ENCODE results near the gene KCNJ10. TPM values are rescaled to one million over a fixed set of nuclear protein-coding genes. Genes with fewer than 3 reads are reported as not detected.

KCNJ10 gene
- total RNA-seq, 1 experiment from 2014 or later: not detected

DNA sequence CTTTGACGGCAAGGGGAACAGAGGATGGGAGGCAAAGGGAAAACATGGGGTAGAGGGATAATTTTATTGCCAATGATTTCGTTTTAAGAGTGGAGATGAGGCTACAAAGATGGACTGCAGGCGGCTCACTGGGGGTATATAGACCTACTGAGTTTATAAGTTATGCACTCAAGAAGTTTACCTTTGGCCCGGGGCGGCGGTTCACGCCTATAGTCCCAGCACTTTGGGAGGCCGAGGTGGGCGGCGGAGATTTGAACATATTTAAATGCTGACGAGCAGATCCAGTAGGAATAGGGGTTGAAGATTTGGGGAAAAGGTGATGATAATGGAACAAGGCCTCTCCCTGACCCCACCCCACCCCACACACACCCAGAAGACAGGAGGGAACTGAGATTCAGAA lies 107.8 kb downstream of the KCNJ10 start:
- no peak for DNase-seq (ENCODE audit: low read depth)
- in situ Hi-C loops (cut with HindIII; ENCODE audit: low pct_unique_long_range_greater_than_20kb, low sequenced_read_pairs): no loop called here

DNA sequence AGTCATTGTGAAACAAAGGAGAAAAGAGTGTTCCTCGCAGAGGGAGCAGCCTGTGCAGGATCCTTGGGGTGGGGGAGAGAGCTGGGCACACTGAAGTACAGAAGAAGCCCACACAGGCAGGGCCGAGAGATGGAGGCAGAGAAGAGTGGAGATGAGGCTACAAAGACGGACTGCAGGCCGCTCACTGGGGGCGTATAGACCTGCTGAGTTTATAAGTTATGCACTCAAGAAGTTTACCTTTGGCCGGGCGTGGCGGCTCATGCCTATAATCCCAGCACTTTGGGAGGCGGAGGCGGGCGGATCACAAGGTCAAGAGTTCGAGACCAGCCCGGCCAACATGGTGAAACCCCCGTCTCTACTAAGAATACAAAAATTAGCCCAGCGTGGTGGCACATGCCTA lies 108.3 kb downstream of the KCNJ10 start:
- no peak for DNase-seq (ENCODE audit: low read depth)
- in situ Hi-C loops (cut with HindIII; ENCODE audit: low pct_unique_long_range_greater_than_20kb, low sequenced_read_pairs): no loop called here

DNA sequence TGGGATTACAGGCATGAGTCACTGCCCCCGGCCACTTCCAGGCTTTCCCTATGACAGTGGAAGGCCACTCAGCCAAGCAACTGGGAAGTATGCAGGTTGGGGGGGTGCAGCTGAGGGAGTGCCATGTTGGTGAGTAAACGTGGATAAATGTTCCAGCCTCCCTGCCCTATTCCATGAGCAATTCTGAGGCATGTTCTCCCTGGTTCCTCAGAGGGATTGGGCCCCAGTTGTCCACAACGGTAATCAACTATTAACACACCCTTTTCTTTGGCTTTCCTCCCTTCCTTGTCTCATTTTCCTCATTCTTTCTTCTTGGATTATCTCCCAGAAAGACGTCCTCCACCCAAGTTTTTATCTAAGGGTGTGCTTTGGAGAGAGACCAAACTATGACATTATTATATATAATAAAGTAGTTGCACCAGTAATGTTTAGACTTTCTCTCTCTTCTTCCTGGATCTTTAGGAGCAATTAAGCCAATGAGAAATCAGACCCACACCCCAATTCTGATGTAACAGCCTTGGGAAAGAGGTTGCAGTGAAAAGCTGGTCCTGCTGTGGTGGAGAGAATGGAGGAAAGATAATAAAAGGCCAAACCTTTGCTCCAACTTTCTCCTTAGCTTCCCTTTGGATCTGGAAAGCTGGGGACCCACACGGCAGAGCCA lies 109.1 kb downstream of the KCNJ10 start:
- DNase-seq (ENCODE audit: low read depth): no peak
- in situ Hi-C loops (cut with HindIII; ENCODE audit: low pct_unique_long_range_greater_than_20kb, low sequenced_read_pairs): no loop called here

DNA sequence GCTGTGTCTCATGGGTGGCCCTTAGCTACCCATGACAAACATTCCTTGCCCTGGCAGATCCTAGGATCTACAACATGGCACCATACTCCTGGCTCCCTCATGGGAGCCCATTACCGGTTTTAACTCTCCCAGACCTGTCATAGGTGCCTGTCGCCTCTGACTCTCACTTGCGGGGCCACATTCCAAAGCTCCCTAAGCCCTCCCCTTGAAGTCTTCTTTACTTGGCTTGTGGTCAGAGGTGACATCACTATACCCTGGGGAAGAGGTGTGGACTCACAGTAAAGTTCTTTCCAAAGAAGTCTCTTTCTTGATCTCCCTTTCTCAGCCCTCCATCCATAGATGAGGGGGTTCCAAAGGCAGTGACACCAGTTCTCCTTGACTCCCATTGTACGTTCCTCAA lies 110.5 kb downstream of the KCNJ10 start:
- no peak for DNase-seq (ENCODE audit: low read depth)
- in situ Hi-C loops (cut with HindIII; ENCODE audit: low pct_unique_long_range_greater_than_20kb, low sequenced_read_pairs): no loop called here

DNA sequence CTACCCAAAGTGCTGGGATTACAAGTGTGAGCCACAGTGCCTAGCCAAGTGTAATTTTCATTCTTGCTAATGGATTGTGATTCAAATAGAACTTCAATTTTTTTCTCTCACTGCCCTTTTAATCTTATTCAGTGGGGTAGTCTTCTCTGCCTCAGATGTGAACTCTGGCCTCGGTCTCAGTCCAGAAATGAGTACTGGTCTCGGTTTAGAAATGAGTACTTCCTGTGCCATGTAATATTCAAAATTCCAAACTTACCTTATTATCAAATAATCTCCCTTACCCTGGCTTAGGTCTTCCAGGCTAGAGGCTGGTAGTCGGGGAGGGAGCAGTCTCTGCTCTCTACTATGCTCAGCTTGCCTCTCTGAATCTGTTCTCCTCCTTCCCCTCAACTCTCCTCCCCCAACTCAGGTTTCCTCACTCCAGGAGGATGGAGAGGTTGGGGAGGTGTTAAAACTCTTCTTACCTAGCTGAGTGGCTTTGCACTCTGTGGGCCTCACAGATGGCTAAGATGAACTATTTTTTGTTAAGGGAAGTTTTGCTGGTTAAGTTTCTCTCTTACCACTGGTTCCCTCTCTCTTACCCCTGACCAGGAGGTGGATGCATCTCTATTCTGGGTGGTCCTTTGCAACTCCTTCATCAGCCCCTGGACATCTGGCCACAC lies 111.1 kb downstream of the KCNJ10 start:
- DNase-seq (ENCODE audit: low read depth): no peak
- in situ Hi-C loops (cut with HindIII; ENCODE audit: low pct_unique_long_range_greater_than_20kb, low sequenced_read_pairs): no loop called here

DNA sequence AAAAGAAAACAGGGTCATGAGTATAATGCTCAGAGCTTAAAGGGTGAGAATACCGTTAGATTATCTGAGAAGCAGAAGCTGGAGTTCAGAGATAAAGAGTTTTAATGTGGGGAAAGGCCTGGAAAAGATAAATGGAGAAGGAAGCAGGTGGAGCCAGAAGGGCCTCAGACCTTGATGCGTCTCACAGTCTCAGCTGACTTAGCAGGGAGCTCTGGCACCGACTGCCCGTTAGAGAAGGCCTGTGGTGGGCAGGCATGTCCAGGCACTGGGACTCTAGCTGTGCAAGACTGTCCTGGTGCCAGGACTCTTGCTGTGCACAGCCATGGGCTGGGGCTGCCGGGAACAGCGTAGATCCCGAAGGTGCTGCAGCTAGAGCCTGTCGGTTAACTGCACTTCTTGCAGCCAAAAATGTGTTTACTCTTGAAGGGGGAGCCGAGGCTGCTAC lies 112.1 kb downstream of the KCNJ10 start:
- no peak for DNase-seq (ENCODE audit: low read depth)
- in situ Hi-C loops (cut with HindIII; ENCODE audit: low pct_unique_long_range_greater_than_20kb, low sequenced_read_pairs): no loop called here

DNA sequence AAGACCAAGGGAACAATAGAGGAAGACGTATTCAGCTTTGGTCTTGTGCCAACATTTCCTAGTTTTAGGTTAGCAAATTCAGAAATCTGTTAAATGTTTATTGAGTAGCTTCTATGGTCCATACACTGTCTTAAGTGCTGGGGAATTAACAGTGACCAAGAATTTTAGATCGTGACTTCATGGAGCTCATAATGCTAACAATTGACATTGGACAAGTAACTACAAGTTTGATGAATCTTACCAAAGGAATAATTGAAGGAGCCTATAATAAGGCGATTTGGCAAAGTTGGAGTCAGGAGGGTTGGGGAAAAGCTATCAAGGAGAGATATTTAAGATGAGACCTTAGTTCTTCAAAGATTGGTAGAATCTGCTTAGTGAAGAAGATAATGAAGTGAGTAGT lies 114.5 kb downstream of the KCNJ10 start:
- DNase-seq (ENCODE audit: low read depth): no peak
- in situ Hi-C loops (cut with HindIII; ENCODE audit: low pct_unique_long_range_greater_than_20kb, low sequenced_read_pairs): no loop called here

DNA sequence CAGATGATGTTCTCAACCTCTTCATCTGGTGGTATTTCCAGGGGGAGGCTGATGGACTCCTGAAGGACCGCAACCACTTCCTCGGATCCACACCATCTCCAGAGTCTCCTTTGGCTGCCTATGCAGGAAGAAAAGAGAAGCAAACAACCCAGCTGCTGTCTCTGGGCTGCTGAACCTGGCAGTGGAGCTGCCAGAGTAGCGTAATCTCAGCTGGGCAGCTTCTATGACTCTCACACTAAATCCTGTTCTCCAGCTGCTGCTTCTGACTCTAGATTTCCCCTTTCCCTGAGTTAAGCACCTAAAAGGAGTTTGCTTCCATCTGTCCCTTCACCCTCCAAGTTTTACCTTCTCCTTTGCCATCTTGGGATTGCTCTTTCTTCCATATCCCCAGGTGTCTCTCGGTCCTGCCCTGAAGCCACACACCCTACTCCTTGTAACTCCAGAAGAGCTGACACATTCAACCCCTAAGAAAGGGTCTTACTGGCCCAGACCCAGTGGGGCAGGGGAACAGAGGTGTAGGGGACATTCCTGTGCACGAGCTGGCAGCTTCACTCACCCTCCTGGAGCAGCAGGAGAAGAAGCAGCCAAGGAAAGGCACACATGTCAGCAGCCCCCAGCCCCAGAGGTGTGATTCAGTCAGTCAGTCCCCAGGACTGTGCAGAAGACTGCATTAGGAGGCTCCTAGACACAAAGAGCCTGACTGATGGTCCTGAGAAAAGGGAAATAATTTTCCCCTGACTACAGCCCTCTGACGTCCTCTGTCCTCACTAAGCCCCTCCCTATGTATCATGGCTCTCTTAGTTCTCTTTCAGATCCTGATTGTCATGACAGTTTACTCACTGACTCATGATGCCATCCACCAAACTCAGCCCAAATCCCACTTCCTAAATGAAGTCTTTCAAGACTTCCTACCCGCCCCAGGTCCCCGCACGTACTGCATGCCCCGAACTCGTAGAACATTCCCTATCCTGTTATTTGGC lies 116.1 kb downstream of the KCNJ10 start, which contains the start of gene SLAMF9:
SLAMF9 (minus strand) TSS at position 702 of the 980 bp plus-strand sequence; CDS start at position 602, 100 bp downstream.
- no peak for DNase-seq (ENCODE audit: low read depth)
- in situ Hi-C loops (cut with HindIII; ENCODE audit: low pct_unique_long_range_greater_than_20kb, low sequenced_read_pairs): no loop called here

DNA sequence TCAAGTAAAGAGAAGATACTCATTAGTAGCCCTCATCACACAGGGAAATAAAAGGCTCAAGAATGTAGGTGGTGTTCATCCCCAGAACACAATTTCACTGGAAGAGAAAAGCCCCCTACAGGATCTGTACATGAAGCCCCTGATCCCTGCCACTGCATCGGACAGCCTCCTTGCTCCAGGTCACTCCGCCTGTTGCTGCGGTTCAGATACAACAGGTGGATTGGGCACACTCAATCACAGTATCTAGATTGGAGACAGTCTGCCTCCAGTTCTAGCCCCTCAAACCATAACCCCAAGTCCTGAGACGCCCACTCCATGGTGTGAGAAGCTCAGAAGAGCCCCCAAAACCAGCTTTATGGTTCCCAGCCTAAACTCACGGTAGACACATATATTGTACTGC lies 117.0 kb downstream of the KCNJ10 start:
- in situ Hi-C loops (cut with HindIII; ENCODE audit: low pct_unique_long_range_greater_than_20kb, low sequenced_read_pairs): no loop called here
- DNase-seq (ENCODE audit: low read depth): no peak

DNA sequence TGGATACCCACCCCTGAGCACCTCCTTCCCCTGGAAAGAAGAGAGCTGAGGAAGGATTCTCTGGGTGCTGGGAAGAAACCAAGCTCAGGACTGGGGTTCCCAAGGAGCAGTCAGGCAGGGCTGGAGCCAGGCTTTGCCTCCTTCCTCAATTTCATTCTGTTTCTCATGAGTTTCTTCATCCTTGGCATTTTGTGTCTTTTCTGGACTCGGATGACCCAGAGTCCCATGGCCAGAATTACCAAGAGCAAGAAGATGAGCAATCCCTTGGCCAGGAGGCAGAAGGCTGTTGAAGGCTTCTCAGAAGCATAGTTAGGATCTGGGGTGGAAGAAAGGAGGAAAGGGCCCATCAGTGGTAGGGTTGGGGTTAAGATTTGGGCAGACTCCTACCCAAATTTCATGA lies 118.4 kb downstream of the KCNJ10 start:
- no peak for DNase-seq (ENCODE audit: low read depth)
- in situ Hi-C loops (cut with HindIII; ENCODE audit: low pct_unique_long_range_greater_than_20kb, low sequenced_read_pairs): no loop called here

DNA sequence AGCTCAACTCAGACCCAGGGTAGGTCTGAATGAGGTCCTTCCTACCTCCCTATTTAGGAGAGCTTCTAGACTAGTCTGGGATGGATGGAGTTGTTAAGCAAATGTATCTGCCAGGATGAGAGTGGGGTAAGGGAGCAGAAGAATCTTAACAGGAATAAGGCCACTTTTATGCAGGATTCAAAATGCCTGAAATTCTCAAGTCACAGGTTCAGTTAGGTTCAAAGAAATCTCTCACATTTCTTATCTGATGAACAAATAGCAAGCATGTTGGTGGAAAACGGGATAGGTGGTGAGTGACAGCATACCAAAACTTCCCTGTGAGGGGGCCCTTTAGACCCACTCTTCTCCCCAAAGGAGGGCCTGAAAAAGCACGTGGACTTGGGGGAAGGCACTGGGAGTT lies 118.9 kb downstream of the KCNJ10 start:
- no peak for DNase-seq (ENCODE audit: low read depth)
- in situ Hi-C loops (cut with HindIII; ENCODE audit: low pct_unique_long_range_greater_than_20kb, low sequenced_read_pairs): no loop called here

DNA sequence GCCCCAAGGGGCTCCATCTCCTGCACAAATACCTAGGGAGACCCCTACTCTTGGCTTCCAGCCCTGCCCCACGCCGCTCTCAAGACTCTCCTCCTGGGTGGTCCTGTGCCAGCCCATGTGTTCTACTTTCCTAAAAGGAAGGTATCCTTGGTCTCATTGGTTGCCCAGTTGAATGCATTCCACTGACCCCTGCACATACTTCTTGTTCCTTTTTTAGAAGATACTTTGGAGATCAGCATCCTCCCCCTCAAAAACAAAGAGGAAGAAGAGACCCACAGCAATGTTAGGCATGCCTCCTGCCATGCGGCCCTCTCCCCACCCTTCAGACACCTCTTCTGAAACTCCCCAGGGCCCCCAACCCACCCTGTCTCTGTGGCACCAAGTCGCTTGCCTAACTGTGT lies 120.0 kb downstream of the KCNJ10 start:
- in situ Hi-C loops (cut with HindIII; ENCODE audit: low pct_unique_long_range_greater_than_20kb, low sequenced_read_pairs): no loop called here
- DNase-seq (ENCODE audit: low read depth): no peak

DNA sequence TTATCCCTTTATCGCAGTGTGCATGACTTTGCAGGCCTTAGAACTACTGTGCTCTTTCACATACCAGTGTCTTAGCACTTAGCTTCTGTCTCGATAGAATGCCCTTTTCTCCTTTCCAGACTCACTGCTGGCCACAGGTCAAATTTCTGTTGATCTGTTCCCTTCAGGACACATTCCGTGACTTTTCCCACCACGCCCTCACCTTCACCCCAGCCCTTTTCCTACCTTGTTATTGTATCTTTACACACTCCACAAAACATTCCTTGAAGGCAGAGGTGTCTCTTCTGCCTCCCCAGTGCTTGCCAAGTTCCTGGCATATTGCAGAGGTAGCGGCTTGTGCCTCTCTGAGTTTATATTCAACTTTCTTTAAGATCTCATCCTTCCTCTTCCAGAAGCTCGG lies 120.8 kb downstream of the KCNJ10 start:
- in situ Hi-C loops (cut with HindIII; ENCODE audit: low pct_unique_long_range_greater_than_20kb, low sequenced_read_pairs): no loop called here
- DNase-seq (ENCODE audit: low read depth): no peak

Other genes with a start within 250 kb of the KCNJ10 start
- gene SLAMF8, start 243.3 kb downstream of the KCNJ10 start, total RNA-seq (2014; rRNA removed; shearing (Covaris generic); ENCODE audit: low replicate concordance): not detected in 2 replicates
- gene VSIG8, start 207.5 kb downstream of the KCNJ10 start, total RNA-seq (2014; rRNA removed; shearing (Covaris generic); ENCODE audit: low replicate concordance): 0.57 TPM in 1 of 2 replicates, not detected in the other
- not detected in 2 replicates for gene CFAP45, start 170.0 kb downstream of the KCNJ10 start, total RNA-seq (2014; rRNA removed; shearing (Covaris generic); ENCODE audit: low replicate concordance)
- 669 and 758 TPM in 2 replicates for gene TAGLN2, start 144.7 kb downstream of the KCNJ10 start, total RNA-seq (2014; rRNA removed; shearing (Covaris generic); ENCODE audit: low replicate concordance)
- gene IGSF9, start 124.5 kb downstream of the KCNJ10 start, total RNA-seq (2014; rRNA removed; shearing (Covaris generic); ENCODE audit: low replicate concordance): 0.03 TPM in 1 of 2 replicates, not detected in the other
- not detected in 2 replicates for gene SLAMF9, start 115.9 kb downstream of the KCNJ10 start, total RNA-seq (2014; rRNA removed; shearing (Covaris generic); ENCODE audit: low replicate concordance)
- gene PIGM, start 38.2 kb downstream of the KCNJ10 start, total RNA-seq (2014; rRNA removed; shearing (Covaris generic); ENCODE audit: low replicate concordance): 1.8 and 1.9 TPM in 2 replicates
- gene KCNJ9, start 11.4 kb upstream of the KCNJ10 start, total RNA-seq (2014; rRNA removed; shearing (Covaris generic); ENCODE audit: low replicate concordance): not detected in 2 replicates
- gene IGSF8, start 28.5 kb upstream of the KCNJ10 start, total RNA-seq (2014; rRNA removed; shearing (Covaris generic); ENCODE audit: low replicate concordance): 52.6 and 56.2 TPM in 2 replicates
- gene ATP1A2, start 45.6 kb upstream of the KCNJ10 start, total RNA-seq (2014; rRNA removed; shearing (Covaris generic); ENCODE audit: low replicate concordance): not detected in 2 replicates
- not detected in 2 replicates for gene ATP1A4, start 81.4 kb upstream of the KCNJ10 start, total RNA-seq (2014; rRNA removed; shearing (Covaris generic); ENCODE audit: low replicate concordance)
- not detected in 2 replicates for gene CASQ1, start 120.4 kb upstream of the KCNJ10 start, total RNA-seq (2014; rRNA removed; shearing (Covaris generic); ENCODE audit: low replicate concordance)
- gene PEA15, start 135.2 kb upstream of the KCNJ10 start, total RNA-seq (2014; rRNA removed; shearing (Covaris generic); ENCODE audit: low replicate concordance): 97.4 and 114 TPM in 2 replicates
- gene DCAF8, start 192.4 kb upstream of the KCNJ10 start, total RNA-seq (2014; rRNA removed; shearing (Covaris generic); ENCODE audit: low replicate concordance): 14.9 and 21.2 TPM in 2 replicates
- 42.1 and 44.9 TPM in 2 replicates for gene PEX19, start 215.0 kb upstream of the KCNJ10 start, total RNA-seq (2014; rRNA removed; shearing (Covaris generic); ENCODE audit: low replicate concordance)